GM12872 (cell line): ENCODE results near the gene KLHL8.

Experiments
- CTCF ChIP-seq: IDR thresholded peaks from 3 replicates; pipeline ENCODE4 v1.5.1; 2011; ENCODE audit warnings: low read depth, mild to moderate bottlenecking, low read length, moderate library complexity; ENCODE audit not compliant: insufficient read depth

KLHL8 gene

GRCh38 chr4:87130985-87131703 is 89.3 kb downstream of the KLHL8 start:
- no peak for TF ChIP-seq CTCF

- no peak for TF ChIP-seq CTCF
Measured at GRCh38 chr4:87129681-87130080, 90.7 kb downstream of the KLHL8 start.

- no peak for TF ChIP-seq CTCF
Measured at GRCh38 chr4:87128006-87128705, 92.3 kb downstream of the KLHL8 start.

GRCh38 chr4:87126056-87126455 is 94.4 kb downstream of the KLHL8 start:
- TF ChIP-seq CTCF, result no peak

- TF ChIP-seq CTCF, result no peak
Measured at GRCh38 chr4:87122252-87122651, 98.2 kb downstream of the KLHL8 start.

- no peak for TF ChIP-seq CTCF
Measured at GRCh38 chr4:87121341-87122065, 98.9 kb downstream of the KLHL8 start.

GRCh38 chr4:87120411-87121162 is 99.8 kb downstream of the KLHL8 start:
- no peak for TF ChIP-seq CTCF
